Measurements from ENCODE around the gene AP3B1. TPM values are rescaled to one million over a fixed set of nuclear protein-coding genes. Genes with fewer than 3 reads are reported as not detected.

Gene AP3B1
- total RNA-seq, 1 experiment from 2014 or later: 50.3 TPM

GRCh38 chr5:78113689-78114264, 180.7 kb downstream of the AP3B1 start (continued):
- no peak for TF ChIP-seq FOXJ3 (CRISPR knock-in tag; IDR thresholded peaks at IDR 0.05; ENCODE audit: borderline replicate concordance)
- TF ChIP-seq ZNF416 (CRISPR knock-in tag; IDR thresholded peaks at IDR 0.05): no peak
- no peak for TF ChIP-seq ETV6 (CRISPR knock-in tag; IDR thresholded peaks at IDR 0.05)
- no peak for TF ChIP-seq ZSCAN18 (CRISPR knock-in tag; IDR thresholded peaks at IDR 0.05)
- no peak for TF ChIP-seq FOXK1 (CRISPR knock-in tag; IDR thresholded peaks at IDR 0.05)
- no peak for TF ChIP-seq JUN (CRISPR knock-in tag; IDR thresholded peaks at IDR 0.05)
- no peak for TF ChIP-seq SP1 (CRISPR knock-in tag; conservative IDR thresholded peaks at IDR 0.05)

GRCh38 chr5:78112931-78113330, 181.6 kb downstream of the AP3B1 start:
- ChIA-PET CTCF (interaction anchor here (1.0 kb wide), 1 partner anchor 15 kb away, joined by 4 read pairs; no protein-coding TSS in a partner anchor), POLR2A (no interaction called here)
- DNase-seq (ENCODE audit: low spot score): no peak
- no peak overlapping the region; the same call in 1 of the 2 replicates for H3K27ac Mint-ChIP-seq
- H3K4me3 Mint-ChIP-seq: no peak overlapping the region
- ATAC-seq: no peak
- H3K9me3 Mint-ChIP-seq: no peaks in the 10 kb centered on the region
- TF ChIP-seq PRRX2 (CRISPR knock-in tag; IDR thresholded peaks at IDR 0.05): no peak
- no peak for TF ChIP-seq ZNF416 (CRISPR knock-in tag; IDR thresholded peaks at IDR 0.05)
- no peak for TF ChIP-seq ZNF396 (CRISPR knock-in tag; IDR thresholded peaks at IDR 0.05; ENCODE audit: borderline replicate concordance)
- TF ChIP-seq ERG (CRISPR knock-in tag; IDR thresholded peaks at IDR 0.05): no peak
- TF ChIP-seq GABPB1 (CRISPR knock-in tag; IDR thresholded peaks at IDR 0.05): no peak
- TF ChIP-seq NR1H2 (CRISPR knock-in tag; IDR thresholded peaks at IDR 0.05): no peak
- no peak for TF ChIP-seq ZNF138 (CRISPR knock-in tag; conservative IDR thresholded peaks at IDR 0.05)
- no peak for TF ChIP-seq IRF2 (CRISPR knock-in tag; IDR thresholded peaks at IDR 0.05; ENCODE audit: borderline replicate concordance, low read depth)
- TF ChIP-seq CBFB (CRISPR knock-in tag; IDR thresholded peaks at IDR 0.05; ENCODE audit: low read depth): no peak
- TF ChIP-seq ZNF671 (CRISPR knock-in tag; IDR thresholded peaks at IDR 0.05): no peak
- no peak for TF ChIP-seq MLX (CRISPR knock-in tag; IDR thresholded peaks at IDR 0.05)
- TF ChIP-seq STAT6 (CRISPR knock-in tag; conservative IDR thresholded peaks at IDR 0.05; ENCODE audit: low read depth): no peak
- no peaks in the 10 kb centered on the region for H3K27me3 Mint-ChIP-seq (ENCODE audit: low read depth)
- peaks cover 8% of the 10 kb centered on the region for H3K36me3 Mint-ChIP-seq
- peaks cover 7% of the 10 kb centered on the region for H3K4me1 Mint-ChIP-seq

- Mint-ChIP-seq H3K9me3 (no peaks in the 10 kb centered on the region), H3K27ac (no peak overlapping the region), H3K36me3 (peaks cover 4% of the 10 kb centered on the region; the same call in 1 of the 2 replicates)
These were observed 184.6 kb downstream of the AP3B1 start for GRCh38 chr5:78109891-78110324.

More at GRCh38 chr5:78109891-78110324, 184.6 kb downstream of the AP3B1 start:
- no peaks in the 10 kb centered on the region for H3K27me3 Mint-ChIP-seq (ENCODE audit: low read depth)
- DNase-seq (ENCODE audit: low spot score): no peak
- ChIA-PET POLR2A (no interaction called here), CTCF (no interaction called here)
- H3K4me3 Mint-ChIP-seq: no peak overlapping the region
- TF ChIP-seq ESRRA (CRISPR knock-in tag; IDR thresholded peaks at IDR 0.05; ENCODE audit: borderline replicate concordance): no peak
- TF ChIP-seq ZNF317 (CRISPR knock-in tag; IDR thresholded peaks at IDR 0.05; ENCODE audit: borderline replicate concordance, low read depth): no peak
- TF ChIP-seq CDX4 (CRISPR knock-in tag; IDR thresholded peaks at IDR 0.05; ENCODE audit: borderline replicate concordance): no peak
- no peak for ATAC-seq
- H3K4me1 Mint-ChIP-seq: peaks cover 17% of the 10 kb centered on the region
